PFSK-1 (cell line): ENCODE data around the gene GIT2.

Experiments
- POLR2AphosphoS5 ChIP-seq: IDR thresholded peaks from 2 replicates; pipeline ENCODE4 v1.6.1; 2012; ENCODE audit warnings: low read depth, mild to moderate bottlenecking, control low read depth, low read length, moderate library complexity
- SIN3A ChIP-seq: IDR thresholded peaks from 2 replicates; pipeline ENCODE4 v1.6.1; 2012; ENCODE audit warnings: mild to moderate bottlenecking, low read length, moderate library complexity, borderline replicate concordance; ENCODE audit not compliant: insufficient read depth
- TAF1 ChIP-seq: IDR thresholded peaks from 2 replicates; pipeline ENCODE4 v1.6.1; 2012; ENCODE audit warnings: low read length, control low read depth, borderline replicate concordance; ENCODE audit not compliant: insufficient read depth

GRCh38 chr12:110024051-110024450, 27.9 kb upstream of the GIT2 start:
- TF ChIP-seq POLR2AphosphoS5 (no peak), SIN3A (no peak), TAF1 (no peak)
